A549 (cell line): ENCODE measurements around the gene LCK. TPM values are rescaled to one million over a fixed set of nuclear protein-coding genes. Genes with fewer than 3 reads are reported as not detected.

ENCODE experiments used
- ATAC-seq, 2 experiments: fragments of 200-7000 bp in 1 of 2; fragments of >200 bp in 1 of 2; cut with Nextera tagmentation in 1 of 2; cut with Tn5 transposase in 1 of 2; 3 replicates each; pipeline versions ENCODE4 v1.8.0 to v1.9.1; 2018 to 2020; ENCODE audit warnings: mild to moderate bottlenecking in 1 of 2, moderate library complexity in 1 of 2
- CTCF ChIA-PET: fragments of 300-600 bp; sonication (Branson Sonifier 250); formaldehyde crosslinking; extraction: SDS; loops from one replicate; lab custom pipeline; 2021; ENCODE audit warnings: antibody characterized with exemption, inconsistent platforms; lab: Yijun Ruan, JAX
- POLR2A ChIA-PET: fragments of 350-600 bp; formaldehyde crosslinking; extraction: SDS; loops from one replicate; lab custom pipeline; 2021; ENCODE audit warnings: antibody characterized with exemption, inconsistent platforms; lab: Yijun Ruan, JAX
- DNase-seq, 2 experiments: peaks; one replicate each; pipeline versions ENCODE4 v3.0.0 to v3.0.0-alpha.2; 2011 to 2016; ENCODE audit warnings: low read depth in 1 of 2, low spot score in 1 of 2
- FAIRE-seq: peaks from 2 replicates; lab custom pipeline; 2011; peaks lifted over from hg19 to GRCh38; lab: Jason Lieb, UNC
- H3K27ac ChIP-seq, 2 experiments: fragments of >200 bp; sonication (Bioruptor Twin); formaldehyde crosslinking; 3 replicates each; pipeline ENCODE4 v1.5.1; 2016 to 2017
- H3K4me1 ChIP-seq: fragments of >200 bp; sonication (Bioruptor Twin); formaldehyde crosslinking; 3 replicates; pipeline ENCODE4 v1.6.1; 2016
- H3K4me2 ChIP-seq: fragments of >200 bp; sonication (Bioruptor Twin); formaldehyde crosslinking; 3 replicates; pipeline ENCODE4 v1.6.1; 2016
- H3K4me3 ChIP-seq: fragments of >200 bp; sonication (Bioruptor Twin); formaldehyde crosslinking; 3 replicates; pipeline ENCODE4 v1.5.1; 2016
- H3K9me3 ChIP-seq: fragments of >200 bp; sonication (Bioruptor Twin); formaldehyde crosslinking; 3 replicates; pipeline ENCODE4 v1.6.1; 2016
- ATOH8 ChIP-seq: fragments of 250-450 bp; sonication (Bioruptor Pico); IDR thresholded peaks from 2 replicates; pipeline ENCODE4 v1.5.0; 2020; ENCODE audit warnings: low read depth, mild to moderate bottlenecking, moderate library complexity
- CHD2 ChIP-seq: fragments of 150-350 bp; IDR thresholded peaks from 2 replicates; pipeline ENCODE4 v1.6.1; 2014; ENCODE audit warnings: low read length; ENCODE audit not compliant: partially characterized antibody
- CHD4 ChIP-seq: fragments of 200-600 bp; sonication (generic); IDR thresholded peaks from 2 replicates; pipeline ENCODE4 v1.6.1; 2016; ENCODE audit warnings: antibody characterized with exemption, mild to moderate bottlenecking, borderline replicate concordance
- EHF ChIP-seq: fragments of 250-450 bp; sonication (Bioruptor Pico); IDR thresholded peaks from 2 replicates; pipeline ENCODE4 v1.5.0; 2020; ENCODE audit warnings: mild to moderate bottlenecking
- EP300 ChIP-seq, 2 experiments: fragments of >200 bp; sonication (Bioruptor Twin); formaldehyde crosslinking; IDR thresholded peaks; 2 replicates in 1 of 2; 3 replicates in 1 of 2; pipeline ENCODE4 v1.6.1; 2016 to 2017
- ESRRA ChIP-seq: fragments of 150-350 bp; IDR thresholded peaks from 2 replicates; pipeline ENCODE4 v1.6.1; 2014; ENCODE audit warnings: mild to moderate bottlenecking, low read length, borderline replicate concordance
- FOSL2 ChIP-seq, 2 experiments: fragments of 450-650 bp in 1 of 2; fragments of >200 bp in 1 of 2; sonication (Bioruptor Twin) in 1 of 2; formaldehyde crosslinking; IDR thresholded peaks; 2 replicates each; pipeline versions ENCODE4 v1.5.0 to v1.6.1; 2016 to 2020; ENCODE audit warnings: mild to moderate bottlenecking in 1 of 2, moderate library complexity in 1 of 2
- FOXS1 ChIP-seq: fragments of 250-450 bp; sonication (Bioruptor Pico); IDR thresholded peaks from 2 replicates; pipeline ENCODE4 v1.5.0; 2020; ENCODE audit warnings: mild to moderate bottlenecking, moderate library complexity
- HMGXB4 ChIP-seq: fragments of 250-450 bp; sonication (Bioruptor Pico); IDR thresholded peaks from 2 replicates; pipeline ENCODE4 v1.5.0; 2021; ENCODE audit warnings: mild to moderate bottlenecking, moderate library complexity, borderline replicate concordance
- HOXA7 ChIP-seq: fragments of 250-450 bp; sonication (Bioruptor Pico); IDR thresholded peaks from 2 replicates; pipeline ENCODE4 v1.5.0; 2020; ENCODE audit warnings: mild to moderate bottlenecking, moderate library complexity
- HOXB13 ChIP-seq: fragments of 250-450 bp; sonication (Bioruptor Pico); IDR thresholded peaks from 2 replicates; pipeline ENCODE4 v1.5.0; 2020; ENCODE audit warnings: low read depth, mild to moderate bottlenecking, moderate library complexity
- HOXB5 ChIP-seq: fragments of 250-450 bp; sonication (Bioruptor Pico); IDR thresholded peaks from 2 replicates; pipeline ENCODE4 v1.5.0; 2020; ENCODE audit warnings: mild to moderate bottlenecking, moderate library complexity
- NPAS2 ChIP-seq: fragments of 250-450 bp; sonication (Bioruptor Pico); IDR thresholded peaks from 2 replicates; pipeline ENCODE4 v1.8.0; 2022; ENCODE audit warnings: mild to moderate bottlenecking, moderate library complexity, borderline replicate concordance
- POLR2A ChIP-seq: IDR thresholded peaks from 2 replicates; pipeline ENCODE4 v1.6.1; 2012; ENCODE audit warnings: mild to moderate bottlenecking, low read length
- RARB ChIP-seq: fragments of 250-450 bp; sonication (Bioruptor Pico); IDR thresholded peaks from 2 replicates; pipeline ENCODE4 v1.8.0; 2021; ENCODE audit warnings: mild to moderate bottlenecking, moderate library complexity
- REST ChIP-seq: fragments of 200-600 bp; sonication (generic); IDR thresholded peaks from 2 replicates; pipeline ENCODE4 v1.6.1; 2016; ENCODE audit warnings: antibody characterized with exemption, mild to moderate bottlenecking, moderate library complexity
- RNF2 ChIP-seq: fragments of 200-600 bp; sonication (generic); IDR thresholded peaks from 2 replicates; pipeline ENCODE4 v1.6.1; 2016; ENCODE audit warnings: low read depth, mild to moderate bottlenecking, antibody characterized with exemption, moderate library complexity, borderline replicate concordance
- SMC3 ChIP-seq: fragments of >200 bp; sonication (Bioruptor Twin); formaldehyde crosslinking; IDR thresholded peaks from 3 replicates; pipeline ENCODE4 v1.6.1; 2018; ENCODE audit warnings: inconsistent platforms
- WGBS: methylation state at CpG from one replicate; pipeline ENCODE4 v1.1.6; 2017; ENCODE audit errors: missing lambda C conversion rate; 5-methylcytosine and 5-hydroxymethylcytosine counted together
- polyA plus RNA-seq, 4 experiments: library from polyadenylated mRNA; depleted of rRNA in 3 of 4; stranded (reverse); fragments of >200 nt; fragmentation: RNase III in 1 of 4; extraction: RNeasy Plus Mini Kit Qiagen cat#74134 plus additional on column Dnase treatment in 1 of 4; gene quantifications; 2 replicates in 3 of 4; 3 replicates in 1 of 4; pipeline ENCODE4 v1.2.3, GENCODE V29; 2011 to 2017

LCK gene
- polyA plus RNA-seq, 2 of the 4 experiments (the other 2 are of a cell fraction): 0.03 TPM; not detected in 1

GRCh38 chr1:32204943-32205361 is 46.1 kb upstream of the LCK start:
- CTCF ChIA-PET: interaction anchor here (0.6 to 4.5 kb wide), 4 partner anchors 11 to 316 kb away, joined by 3 to 38 read pairs (median 5); no protein-coding TSS in a partner anchor
- ATAC-seq: peak in 1 of 2 experiments; percentile 13; a peak in 3 of 6 replicates
- peaks cover 13% of the 10 kb centered on the region; the same call in 2 of the 3 replicates for H3K4me1 ChIP-seq

More at GRCh38 chr1:32204943-32205361, 46.1 kb upstream of the LCK start:
- Histone ChIP-seq H3K27ac (peak overlapping the region; percentile 85 to 92), H3K9me3 (no peaks in the 10 kb centered on the region), H3K4me2 (peak overlapping the region; percentile 98), H3K4me3 (peak overlapping the region; percentile 83)
- 41% methylated on average over 23 of the region's 26 CpGs for WGBS
- DNase-seq (no peak), FAIRE-seq (no peak)
- POLR2A ChIA-PET: interaction anchor here (1.2 to 1.6 kb wide), 2 partner anchors 25 to 117 kb away, joined by 4 to 5 read pairs; partner anchors contain the start of gene TXLNA
- TF ChIP-seq HOXB13 (CRISPR knock-in tag) (no peak), ATOH8 (CRISPR knock-in tag) (no peak), FOXS1 (CRISPR knock-in tag) (no peak), HMGXB4 (CRISPR knock-in tag) (no peak), POLR2A (no peak), CHD4 (no peak), EHF (CRISPR knock-in tag) (no peak), CHD2 (no peak), HOXA7 (CRISPR knock-in tag) (no peak), RARB (no peak), EP300 (IDR thresholded peaks at IDR 0.05) (no peak), FOSL2 (IDR thresholded peaks at IDR 0.05) (no peak), FOSL2 (CRISPR knock-in tag; IDR thresholded peaks at IDR 0.05) (no peak), HOXB5 (CRISPR knock-in tag) (no peak), ESRRA (no peak), NPAS2 (CRISPR knock-in tag) (no peak), REST (no peak), SMC3 (no peak), RNF2 (no peak)
